Endodermal cell (in vitro differentiated cells): Measurements from ENCODE around the gene SRGN. TPM values are rescaled to one million over a fixed set of nuclear protein-coding genes. Genes with fewer than 3 reads are reported as not detected.
"Not testable (repeated sequence)": the region's sequence is repeated elsewhere in the genome, so short reads cannot be mapped to it uniquely, and the experiment has no call there.

Source experiments
- DNase-seq: peaks from one replicate; pipeline ENCODE4 v3.0.0-alpha.2; 2017
- H3K27ac ChIP-seq: 2 replicates; pipeline ENCODE4 v1.5.1; 2013; ENCODE audit warnings: mild to moderate bottlenecking, low read depth, low read length, moderate library complexity
- H3K27me3 ChIP-seq: 2 replicates; pipeline ENCODE4 v1.6.1; 2013; ENCODE audit warnings: mild to moderate bottlenecking, low read length, moderate library complexity; ENCODE audit not compliant: insufficient read depth, control insufficient read depth, poor library complexity, severe bottlenecking
- H3K36me3 ChIP-seq: 2 replicates; pipeline ENCODE4 v1.7.0; 2013; ENCODE audit warnings: mild to moderate bottlenecking, low read length, moderate library complexity; ENCODE audit not compliant: control insufficient read depth, insufficient read depth
- H3K4me1 ChIP-seq: one replicate; pipeline ENCODE4 v1.7.0; 2013; ENCODE audit warnings: low read length; ENCODE audit not compliant: control insufficient read depth, insufficient read depth
- H3K4me3 ChIP-seq: 2 replicates; pipeline ENCODE4 v1.5.1; 2013; ENCODE audit warnings: mild to moderate bottlenecking, low read length, moderate library complexity
- H3K9ac ChIP-seq: 2 replicates; pipeline ENCODE4 v1.6.1; 2013; ENCODE audit warnings: mild to moderate bottlenecking, low read length, moderate library complexity; ENCODE audit not compliant: poor library complexity, severe bottlenecking; ENCODE audit errors: extremely low read depth
- H3K9me3 ChIP-seq: 2 replicates; pipeline ENCODE4 v1.6.1; 2013; ENCODE audit warnings: mild to moderate bottlenecking, low read length, moderate library complexity; ENCODE audit not compliant: control insufficient read depth
- H3K27ac Mint-ChIP-seq: 2 replicates; pipeline ENCODE4 v1.8.0; 2020; ENCODE audit warnings: mixed read lengths
- H3K27me3 Mint-ChIP-seq: 2 replicates; pipeline ENCODE4 v1.8.0; 2021; ENCODE audit warnings: mild to moderate bottlenecking, mixed read lengths; ENCODE audit not compliant: insufficient read depth
- H3K36me3 Mint-ChIP-seq: 2 replicates; pipeline ENCODE4 v1.8.0; 2020; ENCODE audit warnings: low read depth, mixed read lengths
- H3K4me1 Mint-ChIP-seq: 2 replicates; pipeline ENCODE4 v1.8.0; 2020; ENCODE audit warnings: mixed read lengths
- H3K4me3 Mint-ChIP-seq: 2 replicates; pipeline ENCODE4 v1.8.0; 2020; ENCODE audit warnings: mild to moderate bottlenecking, moderate library complexity, mixed read lengths
- H3K9me3 Mint-ChIP-seq: 2 replicates; pipeline ENCODE4 v1.8.0; 2020; ENCODE audit warnings: mild to moderate bottlenecking, mixed read lengths
- CTCF ChIP-seq: fragments of 200-600 bp; sonication (generic); conservative IDR thresholded peaks from 2 replicates; pipeline ENCODE4 v1.5.0; 2021; ENCODE audit warnings: antibody characterized with exemption, mild to moderate bottlenecking
- WGBS, 2 experiments: methylation state at CpG; one replicate each; pipeline versions ENCODE4 v1.1.5 to v1.1.7; 2013; ENCODE audit warnings: missing lambda C conversion rate in 2 of 2, mixed read lengths in 1 of 2; ENCODE audit not compliant: insufficient coverage in 1 of 2, insufficient read length in 1 of 2; 5-methylcytosine and 5-hydroxymethylcytosine counted together
- long read RNA-seq, 4 experiments: library from polyadenylated mRNA in 2 of 4; library from RNA in 1 of 4; library from capped mRNA in 1 of 4; stranded (forward) in 3 of 4; unstranded in 1 of 4; transcript quantifications; one replicate each; pipeline ENCODE4 v2.0.0, GENCODE V29; 2020 to 2021; ENCODE audit warnings: inconsistent platforms in 1 of 4
- polyA plus RNA-seq, 2 experiments: library from polyadenylated mRNA; stranded (reverse); fragments of 50-300 nt; gene quantifications; one replicate each; pipeline ENCODE4 v1.2.3, GENCODE V29; 2013
- total RNA-seq, 2 donors: library from RNA; stranded (reverse); fragmentation: NEBNext Ultra II Directional in 1 of 2; extraction: Animal tissue kit (Norgen Biotek cat#: 25700) in 1 of 2; gene quantifications; 2 replicates in 1 of 2; 3 replicates in 1 of 2; pipeline ENCODE4 v1.2.1, GENCODE V29; 2021

SRGN gene
- not detected for total RNA-seq
- polyA plus RNA-seq (2013, experiment 1 of 2) = not detected
- not detected for polyA plus RNA-seq (2013, experiment 2 of 2)
- long read RNA-seq, experiment 1 = 0 reads
- long read RNA-seq, experiment 2 = 0 reads
- long read RNA-seq, experiment 3 = 0 reads
- long read RNA-seq, experiment 4 = 0 reads

- no peak within 1 kb of the TSS for H3K4me3 ChIP-seq
- TF ChIP-seq CTCF = no peak
- no peak within 1 kb of the TSS for H3K4me3 Mint-ChIP-seq
- no peak within 1 kb of the TSS for H3K27ac ChIP-seq
- 90 to 96% methylated on average over 7 to 9 of the region's 10 CpGs for WGBS, 2 experiments
- no peaks in the 10 kb centered on the region for H3K9me3 ChIP-seq
- H3K4me1 Mint-ChIP-seq = peaks cover 9% of the 10 kb centered on the region
- no peaks in the 10 kb centered on the region for H3K36me3 ChIP-seq
- DNase-seq = no peak
- H3K9me3 Mint-ChIP-seq = no peaks in the 10 kb centered on the region
- no peak within 1 kb of the TSS for H3K9ac ChIP-seq
- H3K27ac Mint-ChIP-seq = no peak within 1 kb of the TSS
- H3K36me3 Mint-ChIP-seq = no peaks in the 10 kb centered on the region
- no peaks in the 10 kb centered on the region for H3K27me3 ChIP-seq
- no peaks in the 10 kb centered on the region for H3K27me3 Mint-ChIP-seq
- H3K4me1 ChIP-seq = peaks cover 3% of the 10 kb centered on the region
Observed at GRCh38 chr10:69087590-69088470, at the start of gene SRGN. Gene SRGN, plus strand, starts transcription at chr10:69088103. Its CDS starts 55 bp downstream, at chr10:69088158.

GRCh38 chr10:69040904-69041303, 47.0 kb upstream of the SRGN start:
- 89 to 94% methylated on average over 1 to 3 of the region's 5 CpGs for WGBS, 2 experiments
- H3K9ac ChIP-seq, DNase-seq, H3K4me3 Mint-ChIP-seq, H3K9me3 Mint-ChIP-seq, H3K9me3 ChIP-seq, H3K36me3 ChIP-seq, H3K4me1 ChIP-seq, H3K36me3 Mint-ChIP-seq, H3K4me3 ChIP-seq, H3K27ac Mint-ChIP-seq, H3K27ac ChIP-seq, H3K4me1 Mint-ChIP-seq, H3K27me3 ChIP-seq: not testable (repeated sequence)
- peaks cover 13% of the 10 kb centered on the region for H3K27me3 Mint-ChIP-seq

- no peaks in the 10 kb centered on the region for H3K36me3 Mint-ChIP-seq
Observed at GRCh38 chr10:69042417-69042816, 45.5 kb upstream of the SRGN start.

More at GRCh38 chr10:69042417-69042816, 45.5 kb upstream of the SRGN start:
- no peaks in the 10 kb centered on the region for H3K27me3 ChIP-seq
- no peak overlapping the region for H3K4me3 Mint-ChIP-seq
- no peak overlapping the region for H3K27ac ChIP-seq
- no peaks in the 10 kb centered on the region for H3K36me3 ChIP-seq
- no peaks in the 10 kb centered on the region for H3K9me3 ChIP-seq
- H3K27me3 Mint-ChIP-seq = peaks cover 10% of the 10 kb centered on the region
- H3K4me3 ChIP-seq = no peak overlapping the region
- no peak for DNase-seq
- H3K27ac Mint-ChIP-seq = no peak overlapping the region
- no peaks in the 10 kb centered on the region for H3K4me1 ChIP-seq
- no peaks in the 10 kb centered on the region for H3K4me1 Mint-ChIP-seq
- H3K9ac ChIP-seq = no peak overlapping the region
- WGBS, 2 experiments = 88 to 91% methylated on average over 3 to 5 of the region's 5 CpGs
- no peak for TF ChIP-seq CTCF
- H3K9me3 Mint-ChIP-seq = no peaks in the 10 kb centered on the region
